Measurements from ENCODE around the gene RAD51C. TPM values are rescaled to one million over a fixed set of nuclear protein-coding genes. Genes with fewer than 3 reads are reported as not detected.

The RAD51C gene
- total RNA-seq, 1 experiment from 2014 or later, result 15.2 TPM

GRCh38 chr17:58753026-58753425 lies 60.6 kb downstream of the RAD51C start (continued):
- TF ChIP-seq ATF6 (CRISPR knock-in tag; IDR thresholded peaks at IDR 0.05) (no peak), TEAD1 (CRISPR knock-in tag; IDR thresholded peaks at IDR 0.05) (no peak), E2F1 (CRISPR knock-in tag; IDR thresholded peaks at IDR 0.05) (no peak)

- peaks cover 43% of the 10 kb centered on the region for H3K27me3 Mint-ChIP-seq (ENCODE audit: low read depth)
- no peak for DNase-seq (ENCODE audit: low spot score)
- ATAC-seq, result no peak
- CTCF ChIA-PET, result interaction anchor here (0.6 to 2.1 kb wide), 5 partner anchors 44 to 236 kb away, joined by 3 to 10 read pairs (median 3); no protein-coding TSS in a partner anchor
- H3K9me3 Mint-ChIP-seq, result 0 out of 2 replicates have a peak, but pooled peaks cover 3% of the 10 kb centered on the region
- peak overlapping the region; percentile 59 for H3K4me3 Mint-ChIP-seq
- no peaks in the 10 kb centered on the region for H3K36me3 Mint-ChIP-seq
- TF ChIP-seq TP53 (CRISPR knock-in tag; IDR thresholded peaks at IDR 0.05), result no peak
- TF ChIP-seq USF2 (CRISPR knock-in tag; IDR thresholded peaks at IDR 0.05), result peak; percentile 48; the same call in 1 of the 2 replicates
- no peak overlapping the region for H3K27ac Mint-ChIP-seq
- POLR2A ChIA-PET, result interaction anchor here (0.7 to 0.8 kb wide), 3 partner anchors 12 to 97 kb away, joined by 3 to 6 read pairs (median 4); no protein-coding TSS in a partner anchor
- peaks cover 8% of the 10 kb centered on the region for H3K4me1 Mint-ChIP-seq
Measured at GRCh38 chr17:58755269-58755576, 62.8 kb downstream of the RAD51C start.

- Mint-ChIP-seq H3K36me3 (no peaks in the 10 kb centered on the region), H3K27ac (no peak within 1 kb of the TSS), H3K4me3 (peak within 1 kb of the TSS; percentile 99)
- TF ChIP-seq ERG (CRISPR knock-in tag; IDR thresholded peaks at IDR 0.05) (no peak), USF1 (CRISPR knock-in tag; IDR thresholded peaks at IDR 0.05) (peak; percentile 35; the same call in 1 of the 2 replicates), FOXP1 (CRISPR knock-in tag; IDR thresholded peaks at IDR 0.05; ENCODE audit: borderline replicate concordance) (peak; percentile 52; the same call in 1 of the 2 replicates), ZNF425 (CRISPR knock-in tag; conservative IDR thresholded peaks at IDR 0.05) (no peak), MYBL2 (CRISPR knock-in tag; IDR thresholded peaks at IDR 0.05) (peak; percentile 88), ZBTB21 (CRISPR knock-in tag; IDR thresholded peaks at IDR 0.05; ENCODE audit: borderline replicate concordance) (no peak), ETV6 (CRISPR knock-in tag; IDR thresholded peaks at IDR 0.05) (peak; percentile 35; the same call in 1 of the 2 replicates), FOXP4 (CRISPR knock-in tag; IDR thresholded peaks at IDR 0.05) (0 out of 2 replicates have a peak, but pooled peaks have one; percentile 5), E2F5 (CRISPR knock-in tag; IDR thresholded peaks at IDR 0.05) (peak; percentile 67; the same call in 1 of the 2 replicates), SMAD4 (CRISPR knock-in tag; IDR thresholded peaks at IDR 0.05) (no peak), E2F1 (CRISPR knock-in tag; IDR thresholded peaks at IDR 0.05) (0 out of 2 replicates have a peak, but pooled peaks have one; percentile 57), TEAD1 (CRISPR knock-in tag; IDR thresholded peaks at IDR 0.05) (0 out of 2 replicates have a peak, but pooled peaks have one; percentile 39), ZMAT4 (CRISPR knock-in tag; IDR thresholded peaks at IDR 0.05) (no peak), ZNF416 (CRISPR knock-in tag; IDR thresholded peaks at IDR 0.05) (no peak)
Measured at GRCh38 chr17:58755577-58756245, 63.3 kb downstream of the RAD51C start, which contains the start of gene PPM1E. Gene PPM1E (plus strand): TSS chr17:58755854.

More at GRCh38 chr17:58755577-58756245, 63.3 kb downstream of the RAD51C start, which contains the start of gene PPM1E:
- Mint-ChIP-seq H3K4me1 (peaks cover 8% of the 10 kb centered on the region), H3K27me3 (ENCODE audit: low read depth) (peaks cover 43% of the 10 kb centered on the region), H3K9me3 (0 out of 2 replicates have a peak, but pooled peaks cover 3% of the 10 kb centered on the region)
- ATAC-seq (peak; percentile 93), DNase-seq (ENCODE audit: low spot score) (peak; percentile 92)
- CTCF ChIA-PET, result interaction anchor here (0.6 to 2.1 kb wide), 6 partner anchors 44 to 249 kb away, joined by 3 to 10 read pairs (median 4); no protein-coding TSS in a partner anchor
- POLR2A ChIA-PET, result interaction anchor here (0.7 to 0.8 kb wide), 3 partner anchors 13 to 98 kb away, joined by 3 to 6 read pairs (median 4); no protein-coding TSS in a partner anchor
